Endothelial cell (in vitro differentiated cells): ENCODE data around the gene TSC1. TPM values are rescaled to one million over a fixed set of nuclear protein-coding genes. Genes with fewer than 3 reads are reported as not detected.
"Not testable (repeated sequence)": the region's sequence is repeated elsewhere in the genome, so short reads cannot be mapped to it uniquely, and the experiment has no call there.

Source experiments
- DNase-seq: peaks from one replicate; pipeline ENCODE4 v3.0.0; 2021; ENCODE audit warnings: low spot score
- H3K27ac Mint-ChIP-seq: one replicate; pipeline ENCODE4 v1.8.0; 2021; ENCODE audit warnings: mixed read lengths, inconsistent platforms; ENCODE audit not compliant: unreplicated experiment
- H3K27me3 Mint-ChIP-seq: one replicate; pipeline ENCODE4 v1.8.0; 2021; ENCODE audit warnings: mild to moderate bottlenecking, moderate library complexity, mixed read lengths, inconsistent platforms; ENCODE audit not compliant: unreplicated experiment
- H3K36me3 Mint-ChIP-seq: one replicate; pipeline ENCODE4 v1.8.0; 2021; ENCODE audit warnings: mild to moderate bottlenecking, low read depth, mixed read lengths, inconsistent platforms; ENCODE audit not compliant: unreplicated experiment
- H3K4me1 Mint-ChIP-seq: one replicate; pipeline ENCODE4 v1.8.0; 2021; ENCODE audit warnings: mild to moderate bottlenecking, mixed read lengths, inconsistent platforms; ENCODE audit not compliant: unreplicated experiment
- H3K4me3 Mint-ChIP-seq: one replicate; pipeline ENCODE4 v1.8.0; 2021; ENCODE audit warnings: mild to moderate bottlenecking, mixed read lengths, inconsistent platforms; ENCODE audit not compliant: unreplicated experiment
- H3K9me3 Mint-ChIP-seq: one replicate; pipeline ENCODE4 v1.8.0; 2021; ENCODE audit warnings: mixed read lengths, inconsistent platforms; ENCODE audit not compliant: unreplicated experiment
- long read RNA-seq: library from polyadenylated mRNA; unstranded; transcript quantifications from one replicate; pipeline ENCODE4 v2.0.0, GENCODE V29; 2020; ENCODE audit not compliant: unreplicated experiment
- total RNA-seq: library from RNA; stranded (reverse); fragmentation: NEBNext Ultra II Directional; extraction: Animal tissue kit (Norgen Biotek cat#: 25700); gene quantifications from one replicate; pipeline ENCODE4 v1.2.1, GENCODE V29; 2021; ENCODE audit not compliant: unreplicated experiment
- TF ChIP-seq, protein P1 (sequence below): fragments of 200-600 bp; sonication (generic); IDR thresholded peaks from one replicate; pipeline ENCODE4 v1.5.0; 2021; ENCODE audit warnings: antibody characterized with exemption; ENCODE audit not compliant: unreplicated experiment

The TSC1 gene
- 65.3 TPM for total RNA-seq
- long read RNA-seq, partial matches to known transcripts, result 5 of 10 reads
- long read RNA-seq, other reads (novel, unspliced or antisense), result 4 of 10 reads

DNA sequence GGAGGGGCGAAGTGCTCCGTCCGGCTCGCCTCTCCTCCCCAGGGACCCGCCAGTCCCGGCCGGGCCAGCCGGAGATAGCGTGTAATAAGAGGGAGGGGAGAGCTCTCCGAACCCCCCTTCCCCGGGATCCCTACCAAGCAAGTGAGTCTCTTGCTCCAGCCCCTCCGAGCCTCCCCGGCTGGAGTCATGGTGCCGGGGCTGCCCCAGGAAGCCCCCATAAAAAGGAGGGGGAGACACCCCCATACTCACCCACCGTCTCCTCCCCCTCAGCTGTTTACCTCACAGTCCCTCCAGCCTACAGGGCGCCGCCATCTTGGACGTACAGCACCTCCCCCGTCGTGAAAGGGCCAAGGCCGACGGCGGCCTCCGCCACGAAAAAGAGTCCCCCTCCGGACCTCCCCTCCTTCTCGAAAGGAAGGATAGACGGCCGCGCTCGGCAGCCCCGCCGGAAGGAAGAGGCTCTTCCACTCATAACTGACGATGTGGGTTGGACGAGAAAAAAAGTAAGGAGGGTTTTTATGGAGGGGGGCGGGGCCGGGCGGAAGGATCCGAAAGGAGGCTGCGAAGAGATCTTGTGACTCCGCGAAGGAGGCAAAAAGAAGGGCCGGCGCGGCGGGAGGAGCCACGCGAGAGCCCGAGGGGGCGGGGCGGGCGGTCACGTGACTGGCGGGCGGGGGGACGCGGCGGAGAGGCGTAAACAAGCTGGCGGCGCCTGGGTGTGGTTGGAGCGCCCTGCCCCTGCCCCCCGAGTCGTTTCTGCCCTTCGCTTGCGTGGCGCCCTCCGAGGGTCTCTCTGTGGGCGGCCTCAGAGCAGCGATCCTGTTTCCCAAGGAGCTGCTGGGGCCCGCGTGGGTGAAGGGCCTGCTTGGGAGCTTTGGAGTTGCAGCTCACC lies at the start of gene TSC1:
Gene TSC1, minus strand, starts transcription at position 323 of the 892 bp plus-strand sequence. CDS start 15,744 bp downstream, outside the sequence.
- TF ChIP-seq, protein P1, sequence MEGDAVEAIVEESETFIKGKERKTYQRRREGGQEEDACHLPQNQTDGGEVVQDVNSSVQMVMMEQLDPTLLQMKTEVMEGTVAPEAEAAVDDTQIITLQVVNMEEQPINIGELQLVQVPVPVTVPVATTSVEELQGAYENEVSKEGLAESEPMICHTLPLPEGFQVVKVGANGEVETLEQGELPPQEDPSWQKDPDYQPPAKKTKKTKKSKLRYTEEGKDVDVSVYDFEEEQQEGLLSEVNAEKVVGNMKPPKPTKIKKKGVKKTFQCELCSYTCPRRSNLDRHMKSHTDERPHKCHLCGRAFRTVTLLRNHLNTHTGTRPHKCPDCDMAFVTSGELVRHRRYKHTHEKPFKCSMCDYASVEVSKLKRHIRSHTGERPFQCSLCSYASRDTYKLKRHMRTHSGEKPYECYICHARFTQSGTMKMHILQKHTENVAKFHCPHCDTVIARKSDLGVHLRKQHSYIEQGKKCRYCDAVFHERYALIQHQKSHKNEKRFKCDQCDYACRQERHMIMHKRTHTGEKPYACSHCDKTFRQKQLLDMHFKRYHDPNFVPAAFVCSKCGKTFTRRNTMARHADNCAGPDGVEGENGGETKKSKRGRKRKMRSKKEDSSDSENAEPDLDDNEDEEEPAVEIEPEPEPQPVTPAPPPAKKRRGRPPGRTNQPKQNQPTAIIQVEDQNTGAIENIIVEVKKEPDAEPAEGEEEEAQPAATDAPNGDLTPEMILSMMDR, result no peak
- Mint-ChIP-seq H3K36me3 (peaks cover 8% of the 10 kb centered on the region), H3K27ac (peak within 1 kb of the TSS; percentile 99), H3K4me3 (peak within 1 kb of the TSS; percentile 99), H3K27me3 (peaks cover 2% of the 10 kb centered on the region), H3K4me1 (peaks cover 8% of the 10 kb centered on the region), H3K9me3 (no peaks in the 10 kb centered on the region)
- DNase-seq, result peak; percentile 99

DNA sequence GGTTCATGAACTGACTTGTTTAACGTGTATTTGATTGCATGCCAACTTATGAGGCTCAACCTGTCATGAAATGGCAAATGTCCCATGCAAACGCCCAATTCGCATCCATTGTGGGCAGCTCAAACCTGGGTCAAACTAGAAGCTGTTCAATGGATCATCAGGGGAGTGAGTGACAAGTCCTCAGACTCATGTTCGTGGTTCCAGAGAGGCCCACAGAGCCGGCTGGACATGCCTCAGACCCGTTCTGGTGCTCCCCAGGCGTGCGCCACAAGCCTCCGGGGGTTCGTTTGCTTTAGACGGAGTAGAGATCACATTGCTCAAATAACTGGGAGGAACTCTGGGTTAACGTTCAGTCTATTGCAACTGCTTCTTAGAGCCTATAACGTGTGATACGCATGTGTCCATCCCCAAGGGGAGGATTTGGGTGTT lies 49.1 kb upstream of the TSC1 start:
- peaks cover 14% of the 10 kb centered on the region for H3K27me3 Mint-ChIP-seq
- no peaks in the 10 kb centered on the region for H3K9me3 Mint-ChIP-seq
- peaks cover 39% of the 10 kb centered on the region for H3K4me1 Mint-ChIP-seq
- no peaks in the 10 kb centered on the region for H3K36me3 Mint-ChIP-seq
- peak overlapping the region; percentile 71 for H3K27ac Mint-ChIP-seq
- TF ChIP-seq, protein P1, result no peak
- DNase-seq, result no peak
- H3K4me3 Mint-ChIP-seq, result peak overlapping the region; percentile 11

DNA sequence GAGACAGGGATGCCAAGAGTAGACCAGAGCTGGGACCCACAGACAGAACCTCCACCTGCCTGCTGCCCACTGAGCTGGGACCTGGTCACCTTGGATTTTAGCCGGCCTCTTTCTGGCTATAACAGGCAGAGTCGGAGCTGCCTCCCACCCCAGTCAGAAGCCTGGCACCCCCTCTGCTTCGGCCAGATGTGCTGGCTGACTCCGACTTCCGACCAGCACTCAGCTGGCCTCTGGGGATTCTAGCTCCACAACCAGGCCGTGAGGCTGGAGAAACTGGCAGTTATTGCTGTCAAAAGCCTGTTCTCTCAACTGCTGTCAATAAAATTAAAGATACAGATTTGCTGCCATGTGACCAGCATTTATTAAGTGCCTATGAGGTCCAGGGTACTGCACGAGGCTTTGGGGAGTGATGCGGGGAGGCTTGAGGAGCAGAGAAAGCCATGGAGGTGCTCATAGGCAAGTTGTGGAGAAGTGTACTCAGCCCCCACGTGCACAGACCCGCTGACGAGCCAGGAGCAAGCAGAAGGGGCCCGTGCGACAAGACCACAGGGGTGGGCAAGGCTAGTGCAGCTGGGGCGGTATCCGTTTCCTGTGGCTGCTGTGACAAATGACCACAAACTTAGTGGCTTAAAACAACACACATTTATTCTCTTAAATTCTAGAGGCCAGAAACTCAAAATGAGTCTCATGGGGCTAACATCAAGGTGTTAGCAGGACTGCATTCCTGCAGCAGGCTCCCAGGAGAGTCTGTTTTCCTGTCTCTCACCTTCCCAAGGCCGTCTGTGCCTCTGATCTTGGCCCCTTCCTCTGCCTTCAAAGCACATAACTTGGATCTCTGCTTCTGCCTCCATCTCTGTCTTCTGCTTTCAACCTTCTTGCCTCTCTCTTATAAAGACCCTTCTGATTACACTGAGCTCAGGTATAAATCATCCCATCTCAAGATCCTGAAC lies 47.2 kb upstream of the TSC1 start:
- DNase-seq, result no peak
- TF ChIP-seq, protein P1, result no peak
- no peaks in the 10 kb centered on the region for H3K9me3 Mint-ChIP-seq
- peaks cover 39% of the 10 kb centered on the region for H3K4me1 Mint-ChIP-seq
- no peak overlapping the region for H3K4me3 Mint-ChIP-seq
- H3K27ac Mint-ChIP-seq, result no peak overlapping the region
- peaks cover 10% of the 10 kb centered on the region for H3K27me3 Mint-ChIP-seq
- H3K36me3 Mint-ChIP-seq, result no peaks in the 10 kb centered on the region

DNA sequence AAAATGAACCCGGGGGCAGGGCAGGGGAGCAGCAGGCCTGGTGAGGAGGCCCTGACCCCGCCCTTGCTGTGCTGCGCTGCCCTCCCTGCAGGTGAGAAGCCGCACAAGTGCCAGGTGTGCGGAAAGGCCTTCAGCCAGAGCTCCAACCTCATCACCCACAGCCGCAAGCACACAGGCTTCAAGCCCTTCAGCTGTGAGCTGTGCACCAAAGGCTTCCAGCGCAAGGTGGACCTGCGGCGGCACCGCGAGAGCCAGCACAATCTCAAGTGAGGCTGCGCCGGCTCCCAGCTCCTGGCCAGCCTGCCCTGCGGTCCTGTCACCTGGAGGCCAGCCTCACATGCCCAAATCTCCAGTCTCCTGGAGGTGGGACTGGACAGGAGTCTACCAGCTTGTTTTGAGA lies 46.4 kb upstream of the TSC1 start:
- peaks cover 38% of the 10 kb centered on the region for H3K4me1 Mint-ChIP-seq
- no peak overlapping the region for H3K4me3 Mint-ChIP-seq
- H3K27ac Mint-ChIP-seq, result no peak overlapping the region
- peaks cover 10% of the 10 kb centered on the region for H3K27me3 Mint-ChIP-seq
- no peaks in the 10 kb centered on the region for H3K9me3 Mint-ChIP-seq
- no peak for DNase-seq
- TF ChIP-seq, protein P1, result no peak
- no peaks in the 10 kb centered on the region for H3K36me3 Mint-ChIP-seq

DNA sequence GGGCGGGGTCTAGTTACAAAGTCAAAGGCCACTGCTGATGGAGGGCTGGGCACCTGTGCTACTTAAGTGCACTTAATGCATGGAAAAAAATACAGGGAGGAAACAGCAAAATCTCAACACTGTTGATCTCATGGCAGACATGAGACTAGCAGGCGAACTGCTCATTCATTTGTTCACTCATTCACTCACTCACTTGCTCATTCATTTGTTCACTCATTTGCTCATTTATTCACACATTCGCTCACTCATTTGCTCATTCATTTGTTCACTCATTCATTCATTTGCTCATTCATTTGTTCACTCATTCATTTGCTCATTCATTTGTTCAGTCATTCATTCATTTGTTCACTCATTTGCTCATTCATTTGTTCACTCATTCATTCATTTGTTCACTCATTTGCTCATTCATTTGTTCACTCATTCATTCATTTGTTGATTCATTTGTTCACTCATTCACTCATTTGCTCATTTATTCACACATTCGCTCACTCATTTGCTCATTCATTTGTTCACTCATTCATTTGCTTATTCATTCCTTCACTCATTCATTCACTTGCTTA lies 45.7 kb upstream of the TSC1 start:
- H3K36me3 Mint-ChIP-seq, H3K4me3 Mint-ChIP-seq, H3K9me3 Mint-ChIP-seq, DNase-seq, H3K27me3 Mint-ChIP-seq: not testable (repeated sequence)
- Mint-ChIP-seq H3K27ac (peak overlapping the region; percentile 11), H3K4me1 (peaks cover 36% of the 10 kb centered on the region)
